ENCODE measurements around the gene NUCB1. TPM values are rescaled to one million over a fixed set of nuclear protein-coding genes. Genes with fewer than 3 reads are reported as not detected.

Gene NUCB1
- total and polyA plus RNA-seq, 9 of the 15 experiments (the other 6 are each of a cell fraction or from before 2014, with no cell fraction given): 3.1 to 153 (median 71.7) TPM

DNA sequence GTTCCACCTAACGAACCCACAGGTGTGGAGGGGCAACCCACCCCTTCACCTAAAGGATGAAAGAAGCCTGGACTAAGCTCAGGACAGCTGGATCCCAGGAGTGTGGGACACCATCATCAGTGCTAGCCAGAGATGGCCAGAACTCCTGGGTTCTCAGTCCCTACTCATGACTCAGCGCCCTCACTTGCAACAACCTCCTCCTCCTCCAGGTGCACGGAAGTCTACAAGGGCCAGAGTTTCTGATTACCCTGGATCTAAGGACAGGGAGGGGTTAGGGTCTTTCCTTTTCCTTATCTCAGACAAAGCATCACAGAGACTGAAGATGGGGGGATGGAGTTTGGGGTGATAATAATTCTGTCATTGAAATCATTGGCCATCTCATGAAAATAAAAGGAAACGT, 9.6 kb upstream of the NUCB1 start (continued):
- TF ChIP-seq, protein P1, sequence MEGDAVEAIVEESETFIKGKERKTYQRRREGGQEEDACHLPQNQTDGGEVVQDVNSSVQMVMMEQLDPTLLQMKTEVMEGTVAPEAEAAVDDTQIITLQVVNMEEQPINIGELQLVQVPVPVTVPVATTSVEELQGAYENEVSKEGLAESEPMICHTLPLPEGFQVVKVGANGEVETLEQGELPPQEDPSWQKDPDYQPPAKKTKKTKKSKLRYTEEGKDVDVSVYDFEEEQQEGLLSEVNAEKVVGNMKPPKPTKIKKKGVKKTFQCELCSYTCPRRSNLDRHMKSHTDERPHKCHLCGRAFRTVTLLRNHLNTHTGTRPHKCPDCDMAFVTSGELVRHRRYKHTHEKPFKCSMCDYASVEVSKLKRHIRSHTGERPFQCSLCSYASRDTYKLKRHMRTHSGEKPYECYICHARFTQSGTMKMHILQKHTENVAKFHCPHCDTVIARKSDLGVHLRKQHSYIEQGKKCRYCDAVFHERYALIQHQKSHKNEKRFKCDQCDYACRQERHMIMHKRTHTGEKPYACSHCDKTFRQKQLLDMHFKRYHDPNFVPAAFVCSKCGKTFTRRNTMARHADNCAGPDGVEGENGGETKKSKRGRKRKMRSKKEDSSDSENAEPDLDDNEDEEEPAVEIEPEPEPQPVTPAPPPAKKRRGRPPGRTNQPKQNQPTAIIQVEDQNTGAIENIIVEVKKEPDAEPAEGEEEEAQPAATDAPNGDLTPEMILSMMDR (IDR thresholded peaks at IDR 0.05 in 2 of 3, conservative IDR thresholded peaks at IDR 0.05 in 1 of 3; ENCODE audit: insufficient read depth in 2 of 3, low read depth in 1 of 3, low read length in 3 of 3): peak in 1 of 3 experiments; percentile 5; a peak in 1 of 6 replicates
- TF ChIP-seq BRF1 (IDR thresholded peaks at IDR 0.05; ENCODE audit: borderline replicate concordance, extremely low read depth, insufficient read length) (no peak), JUND (IDR thresholded peaks at IDR 0.05; ENCODE audit: borderline replicate concordance, low read depth, low read length) (peak; percentile 31; the same call in 1 of the 2 replicates), JUND (tag; IDR thresholded peaks at IDR 0.05; ENCODE audit: borderline replicate concordance, low read depth, low read length) (no peak), TCF7L2 (IDR thresholded peaks at IDR 0.05; ENCODE audit: low read depth, low read length) (no peak), DPF2 (IDR thresholded peaks at IDR 0.05) (peak; percentile 51; the same call in 1 of the 2 replicates), CTBP1 (IDR thresholded peaks at IDR 0.05; ENCODE audit: borderline replicate concordance) (no peak), MAFK (IDR thresholded peaks at IDR 0.05; ENCODE audit: low read length) (peak; percentile 47; the same call in 1 of the 2 replicates)
- TF ChIP-seq, protein P2, sequence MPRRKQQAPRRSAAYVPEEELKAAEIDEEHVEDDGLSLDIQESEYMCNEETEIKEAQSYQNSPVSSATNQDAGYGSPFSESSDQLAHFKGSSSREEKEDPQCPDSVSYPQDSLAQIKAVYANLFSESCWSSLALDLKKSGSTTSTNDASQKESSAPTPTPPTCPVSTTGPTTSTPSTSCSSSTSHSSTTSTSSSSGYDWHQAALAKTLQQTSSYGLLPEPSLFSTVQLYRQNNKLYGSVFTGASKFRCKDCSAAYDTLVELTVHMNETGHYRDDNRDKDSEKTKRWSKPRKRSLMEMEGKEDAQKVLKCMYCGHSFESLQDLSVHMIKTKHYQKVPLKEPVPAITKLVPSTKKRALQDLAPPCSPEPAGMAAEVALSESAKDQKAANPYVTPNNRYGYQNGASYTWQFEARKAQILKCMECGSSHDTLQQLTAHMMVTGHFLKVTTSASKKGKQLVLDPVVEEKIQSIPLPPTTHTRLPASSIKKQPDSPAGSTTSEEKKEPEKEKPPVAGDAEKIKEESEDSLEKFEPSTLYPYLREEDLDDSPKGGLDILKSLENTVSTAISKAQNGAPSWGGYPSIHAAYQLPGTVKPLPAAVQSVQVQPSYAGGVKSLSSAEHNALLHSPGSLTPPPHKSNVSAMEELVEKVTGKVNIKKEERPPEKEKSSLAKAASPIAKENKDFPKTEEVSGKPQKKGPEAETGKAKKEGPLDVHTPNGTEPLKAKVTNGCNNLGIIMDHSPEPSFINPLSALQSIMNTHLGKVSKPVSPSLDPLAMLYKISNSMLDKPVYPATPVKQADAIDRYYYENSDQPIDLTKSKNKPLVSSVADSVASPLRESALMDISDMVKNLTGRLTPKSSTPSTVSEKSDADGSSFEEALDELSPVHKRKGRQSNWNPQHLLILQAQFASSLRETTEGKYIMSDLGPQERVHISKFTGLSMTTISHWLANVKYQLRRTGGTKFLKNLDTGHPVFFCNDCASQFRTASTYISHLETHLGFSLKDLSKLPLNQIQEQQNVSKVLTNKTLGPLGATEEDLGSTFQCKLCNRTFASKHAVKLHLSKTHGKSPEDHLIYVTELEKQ (CRISPR knock-in tag; IDR thresholded peaks at IDR 0.05): no peak
- TF ChIP-seq, protein P3, sequence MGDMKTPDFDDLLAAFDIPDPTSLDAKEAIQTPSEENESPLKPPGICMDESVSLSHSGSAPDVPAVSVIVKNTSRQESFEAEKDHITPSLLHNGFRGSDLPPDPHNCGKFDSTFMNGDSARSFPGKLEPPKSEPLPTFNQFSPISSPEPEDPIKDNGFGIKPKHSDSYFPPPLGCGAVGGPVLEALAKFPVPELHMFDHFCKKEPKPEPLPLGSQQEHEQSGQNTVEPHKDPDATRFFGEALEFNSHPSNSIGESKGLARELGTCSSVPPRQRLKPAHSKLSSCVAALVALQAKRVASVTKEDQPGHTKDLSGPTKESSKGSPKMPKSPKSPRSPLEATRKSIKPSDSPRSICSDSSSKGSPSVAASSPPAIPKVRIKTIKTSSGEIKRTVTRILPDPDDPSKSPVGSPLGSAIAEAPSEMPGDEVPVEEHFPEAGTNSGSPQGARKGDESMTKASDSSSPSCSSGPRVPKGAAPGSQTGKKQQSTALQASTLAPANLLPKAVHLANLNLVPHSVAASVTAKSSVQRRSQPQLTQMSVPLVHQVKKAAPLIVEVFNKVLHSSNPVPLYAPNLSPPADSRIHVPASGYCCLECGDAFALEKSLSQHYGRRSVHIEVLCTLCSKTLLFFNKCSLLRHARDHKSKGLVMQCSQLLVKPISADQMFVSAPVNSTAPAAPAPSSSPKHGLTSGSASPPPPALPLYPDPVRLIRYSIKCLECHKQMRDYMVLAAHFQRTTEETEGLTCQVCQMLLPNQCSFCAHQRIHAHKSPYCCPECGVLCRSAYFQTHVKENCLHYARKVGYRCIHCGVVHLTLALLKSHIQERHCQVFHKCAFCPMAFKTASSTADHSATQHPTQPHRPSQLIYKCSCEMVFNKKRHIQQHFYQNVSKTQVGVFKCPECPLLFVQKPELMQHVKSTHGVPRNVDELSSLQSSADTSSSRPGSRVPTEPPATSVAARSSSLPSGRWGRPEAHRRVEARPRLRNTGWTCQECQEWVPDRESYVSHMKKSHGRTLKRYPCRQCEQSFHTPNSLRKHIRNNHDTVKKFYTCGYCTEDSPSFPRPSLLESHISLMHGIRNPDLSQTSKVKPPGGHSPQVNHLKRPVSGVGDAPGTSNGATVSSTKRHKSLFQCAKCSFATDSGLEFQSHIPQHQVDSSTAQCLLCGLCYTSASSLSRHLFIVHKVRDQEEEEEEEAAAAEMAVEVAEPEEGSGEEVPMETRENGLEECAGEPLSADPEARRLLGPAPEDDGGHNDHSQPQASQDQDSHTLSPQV (IDR thresholded peaks at IDR 0.05): peak; percentile 25; the same call in 1 of the 2 replicates
- TF ChIP-seq, protein P4, sequence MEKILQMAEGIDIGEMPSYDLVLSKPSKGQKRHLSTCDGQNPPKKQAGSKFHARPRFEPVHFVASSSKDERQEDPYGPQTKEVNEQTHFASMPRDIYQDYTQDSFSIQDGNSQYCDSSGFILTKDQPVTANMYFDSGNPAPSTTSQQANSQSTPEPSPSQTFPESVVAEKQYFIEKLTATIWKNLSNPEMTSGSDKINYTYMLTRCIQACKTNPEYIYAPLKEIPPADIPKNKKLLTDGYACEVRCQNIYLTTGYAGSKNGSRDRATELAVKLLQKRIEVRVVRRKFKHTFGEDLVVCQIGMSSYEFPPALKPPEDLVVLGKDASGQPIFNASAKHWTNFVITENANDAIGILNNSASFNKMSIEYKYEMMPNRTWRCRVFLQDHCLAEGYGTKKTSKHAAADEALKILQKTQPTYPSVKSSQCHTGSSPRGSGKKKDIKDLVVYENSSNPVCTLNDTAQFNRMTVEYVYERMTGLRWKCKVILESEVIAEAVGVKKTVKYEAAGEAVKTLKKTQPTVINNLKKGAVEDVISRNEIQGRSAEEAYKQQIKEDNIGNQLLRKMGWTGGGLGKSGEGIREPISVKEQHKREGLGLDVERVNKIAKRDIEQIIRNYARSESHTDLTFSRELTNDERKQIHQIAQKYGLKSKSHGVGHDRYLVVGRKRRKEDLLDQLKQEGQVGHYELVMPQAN (IDR thresholded peaks at IDR 0.05; ENCODE audit: borderline replicate concordance): no peak
